GM12878 (cell line): Measurements from ENCODE around the gene OPCML. TPM values are rescaled to one million over a fixed set of nuclear protein-coding genes. Genes with fewer than 3 reads are reported as not detected.

ENCODE experiments used
- ATAC-seq: fragments of 200-7000 bp; cut with Tn5 transposase; 3 replicates; pipeline ENCODE4 v1.9.1; 2020; ENCODE audit warnings: mild to moderate bottlenecking, moderate library complexity
- BruUV-seq: library from RNA; stranded (reverse); fragments of 400-500 nt; replicated peaks from 2 replicates; lab custom pipeline; 2021; lab: Mats Ljungman, UMichigan
- CTCF ChIA-PET: fragments of 300-600 bp; sonication (Branson Sonifier 250); formaldehyde crosslinking; extraction: SDS; loops from one replicate; lab custom pipeline; 2021; ENCODE audit warnings: inconsistent platforms; lab: Yijun Ruan, JAX
- POLR2A ChIA-PET: fragments of 350-600 bp; formaldehyde crosslinking; extraction: SDS; loops from one replicate; lab custom pipeline; 2021; ENCODE audit warnings: inconsistent platforms; lab: Charles Lee
- RAD21 ChIA-PET: fragments of 300-600 bp; sonication (Branson Sonifier 250); formaldehyde crosslinking; loops from one replicate; lab custom pipeline; 2023; ENCODE audit warnings: antibody characterized with exemption; ENCODE audit not compliant: unreplicated experiment; lab: Charles Lee
- SMC1A ChIA-PET: fragments of 300-600 bp; sonication (Branson Sonifier 250); formaldehyde crosslinking; loops from one replicate; lab custom pipeline; 2023; ENCODE audit not compliant: unreplicated experiment, uncharacterized antibody; lab: Charles Lee
- DNase-seq: peaks from one replicate; pipeline ENCODE4 v3.0.0-alpha.2; 2011; ENCODE audit warnings: low read depth, low spot score
- FAIRE-seq: peaks from 3 replicates; lab custom pipeline; 2011; peaks lifted over from hg19 to GRCh38; lab: Jason Lieb, UNC
- H2AFZ ChIP-seq: 2 replicates; pipeline ENCODE4 v1.6.0; 2011; ENCODE audit warnings: low read depth, low read length, control low read depth; ENCODE audit not compliant: control insufficient read depth
- H3K27ac ChIP-seq: 2 replicates; pipeline ENCODE4 v1.5.1; 2011; ENCODE audit warnings: control low read depth; ENCODE audit not compliant: control insufficient read depth, insufficient read depth
- H3K27me3 ChIP-seq, 2 experiments: replicated peaks in 1 of 2; 2 replicates each; pipeline versions ENCODE4 v1.6.0 to v1.6.1; 2011; ENCODE audit warnings: low read length in 1 of 2; ENCODE audit not compliant: control insufficient read depth in 2 of 2, insufficient read depth in 2 of 2
- H3K36me3 ChIP-seq, 2 experiments: 2 replicates each; pipeline ENCODE4 v1.5.1; 2011; ENCODE audit warnings: low read length in 1 of 2; ENCODE audit not compliant: control insufficient read depth in 2 of 2, insufficient read depth in 2 of 2
- H3K4me1 ChIP-seq: 2 replicates; pipeline ENCODE4 v1.6.1; 2011; ENCODE audit warnings: mild to moderate bottlenecking, low read length, moderate library complexity, mixed read lengths; ENCODE audit not compliant: control insufficient read depth, insufficient read depth
- H3K4me2 ChIP-seq: 2 replicates; pipeline ENCODE4 v1.6.0; 2011; ENCODE audit warnings: control low read depth; ENCODE audit not compliant: control insufficient read depth, insufficient read depth
- H3K4me3 ChIP-seq: fragments of 200-600 bp; sonication (generic); 2 replicates; pipeline ENCODE4 v1.5.1; 2016
- H3K79me2 ChIP-seq: 2 replicates; pipeline ENCODE4 v1.6.0; 2011; ENCODE audit warnings: low read length; ENCODE audit not compliant: control insufficient read depth, insufficient read depth
- H3K9ac ChIP-seq: 2 replicates; pipeline ENCODE4 v1.8.0; 2011; ENCODE audit warnings: low read length, control low read depth, mixed read lengths; ENCODE audit not compliant: control insufficient read depth, insufficient read depth
- H3K9me3 ChIP-seq: replicated peaks from 3 replicates; pipeline ENCODE4 v1.5.1; 2011; ENCODE audit warnings: mild to moderate bottlenecking, low read length; ENCODE audit not compliant: control insufficient read depth, insufficient read depth
- H4K20me1 ChIP-seq: 2 replicates; pipeline ENCODE4 v1.6.0; 2011; ENCODE audit not compliant: control insufficient read depth, insufficient read depth
- CHD4 ChIP-seq: fragments of 200-600 bp; sonication (generic); IDR thresholded peaks from 2 replicates; pipeline ENCODE4 v1.6.1; 2016; ENCODE audit warnings: mild to moderate bottlenecking
- CUX1 ChIP-seq: IDR thresholded peaks from 2 replicates; pipeline ENCODE4 v1.6.1; 2012; ENCODE audit warnings: improper control_type of control experiment, low read depth, low read length; ENCODE audit not compliant: insufficient replicate concordance
- EZH2 ChIP-seq: IDR thresholded peaks from 2 replicates; pipeline ENCODE4 v1.6.1; 2012; ENCODE audit warnings: low read depth, mild to moderate bottlenecking, control low read depth, inconsistent platforms, low read length, borderline replicate concordance; ENCODE audit not compliant: control insufficient read depth
- KLF5 ChIP-seq: fragments of 450-650 bp; IDR thresholded peaks from 2 replicates; pipeline ENCODE4 v1.6.1; 2014; ENCODE audit warnings: mild to moderate bottlenecking; ENCODE audit not compliant: partially characterized antibody
- NFXL1 ChIP-seq: fragments of 450-650 bp; IDR thresholded peaks from 2 replicates; pipeline ENCODE4 v1.6.1; 2017; ENCODE audit warnings: antibody characterized with exemption, mild to moderate bottlenecking, borderline replicate concordance
- NKRF ChIP-seq: fragments of 450-650 bp; conservative IDR thresholded peaks from 2 replicates; pipeline ENCODE4 v1.6.1; 2017; ENCODE audit warnings: mild to moderate bottlenecking, moderate library complexity
- NR2F1 ChIP-seq: fragments of 450-650 bp; conservative IDR thresholded peaks from 2 replicates; pipeline ENCODE4 v1.6.1; 2017; ENCODE audit warnings: mild to moderate bottlenecking
- NRF1 ChIP-seq: conservative IDR thresholded peaks from 2 replicates; pipeline ENCODE4 v1.6.1; 2011; ENCODE audit warnings: mild to moderate bottlenecking, low read depth, low read length, improper control_type of control experiment
- PAX5 ChIP-seq: IDR thresholded peaks from 2 replicates; pipeline ENCODE4 v1.6.1; 2011; ENCODE audit warnings: low read depth, low read length, borderline replicate concordance
- PBX3 ChIP-seq: IDR thresholded peaks from 2 replicates; pipeline ENCODE4 v1.6.1; 2011; ENCODE audit warnings: mild to moderate bottlenecking, low read depth, low read length, moderate library complexity; ENCODE audit not compliant: insufficient replicate concordance
- POLR2AphosphoS2 ChIP-seq: IDR thresholded peaks from 2 replicates; pipeline ENCODE4 v1.6.1; 2011; ENCODE audit warnings: low read depth, mild to moderate bottlenecking, low read length, improper control_type of control experiment, moderate library complexity
- RB1 ChIP-seq: fragments of 450-650 bp; formaldehyde crosslinking; IDR thresholded peaks from 2 replicates; pipeline ENCODE4 v1.6.1; 2017; ENCODE audit warnings: mild to moderate bottlenecking, borderline replicate concordance
- RBBP5 ChIP-seq: fragments of 200-600 bp; sonication (generic); conservative IDR thresholded peaks from 2 replicates; pipeline ENCODE4 v1.6.1; 2016
- SIN3A ChIP-seq: IDR thresholded peaks from 2 replicates; pipeline ENCODE4 v1.6.1; 2012; ENCODE audit warnings: low read depth, low read length, improper control_type of control experiment
- SMAD5 ChIP-seq: IDR thresholded peaks from 2 replicates; pipeline ENCODE4 v1.6.1; 2016; ENCODE audit warnings: antibody characterized with exemption, low read depth
- STAT1 ChIP-seq: fragments of 450-650 bp; conservative IDR thresholded peaks from 2 replicates; pipeline ENCODE4 v1.6.1; 2014; ENCODE audit warnings: antibody characterized with exemption, mild to moderate bottlenecking
- WGBS: methylation state at CpG from one replicate; pipeline ENCODE4 v1.1.6; 2016; ENCODE audit warnings: low lambda C conversion rate; ENCODE audit not compliant: insufficient replicate concordance, insufficient coverage; ENCODE audit errors: missing lambda C conversion rate; 5-methylcytosine and 5-hydroxymethylcytosine counted together
- in situ Hi-C: fragments of 300-500 bp; cut with MboI; formaldehyde crosslinking; loops from 9 replicates; pipeline ENCODE4 v1.14.3; 2018; ENCODE audit warnings: mixed read lengths
- intact Hi-C: fragments of 100-400 bp; cut with micrococcal nuclease; formaldehyde crosslinking; loops from one replicate; pipeline ENCODE4 v1.14.2; 2022; ENCODE audit not compliant: unreplicated experiment
- polyA plus RNA-seq, 11 experiments: library from polyadenylated mRNA; depleted of rRNA in 4 of 11; unstranded in 6 of 11; stranded (reverse) in 5 of 11; fragments of >200 nt; fragmentation: Nextera tagmentation in 4 of 11; fragmentation: Illumina TruSeq in 1 of 11; extraction: Ambion mirVana in 4 of 11; extraction: Trizol in 1 of 11; gene quantifications; 1 replicate in 1 of 11; 2 replicates in 10 of 11; pipeline versions ENCODE4 v1.2.1 to v1.2.3, GENCODE V29; 2011 to 2016; ENCODE audit warnings: inconsistent platforms in 2 of 11, missing spikeins in 2 of 11, low read depth in 1 of 11
- total RNA-seq, 4 experiments: library from RNA; depleted of rRNA in 3 of 4; stranded (reverse); fragments of >200 nt in 3 of 4; fragmentation: Illumina TruSeq in 1 of 4; extraction: Trizol in 1 of 4; gene quantifications; 2 replicates each; pipeline versions ENCODE4 v1.2.1 to v1.2.3, GENCODE V29; 2013 to 2021
- TF ChIP-seq, protein P1 (sequence below): IDR thresholded peaks from 2 replicates; pipeline ENCODE4 v1.6.1; 2011; ENCODE audit warnings: low read depth, low read length, improper control_type of control experiment, borderline replicate concordance

OPCML gene
- total and polyA plus RNA-seq, 10 of the 15 experiments (the other 5 are each of a cell fraction or from before 2014, with no cell fraction given) = 0.84 TPM; not detected in 9

GRCh38 chr11:133477251-133477625 lies 55.1 kb downstream of the OPCML start:
- no peaks in the 10 kb centered on the region; a peak in 1 of 4 replicates for H3K27me3 ChIP-seq
- H3K9me3 ChIP-seq = no peaks in the 10 kb centered on the region
- no peaks in the 10 kb centered on the region for H3K4me1 ChIP-seq
- H4K20me1 ChIP-seq = no peaks in the 10 kb centered on the region
- no peak overlapping the region for H3K9ac ChIP-seq
- ChIA-PET SMC1A (no interaction called here), RAD21 (no interaction called here), CTCF (no interaction called here), POLR2A (no interaction called here)
- no peaks in the 10 kb centered on the region for H3K36me3 ChIP-seq
- ATAC-seq = no peak
- 48% methylated on average over 4 of the region's 4 CpGs for WGBS
- no peak overlapping the region for H3K27ac ChIP-seq
- no peak overlapping the region for H3K4me2 ChIP-seq
- intact Hi-C loops = no loop called here
- FAIRE-seq = no peak
- H2AFZ ChIP-seq = no peak overlapping the region
- no peak for DNase-seq
- BruUV-seq = no TSS peak
- H3K79me2 ChIP-seq = no peaks in the 10 kb centered on the region
- in situ Hi-C loops = no loop called here
- H3K4me3 ChIP-seq = no peak overlapping the region
- TF ChIP-seq RB1 = no peak
- no peak for TF ChIP-seq SIN3A
- TF ChIP-seq PAX5 = no peak
- TF ChIP-seq NRF1 = no peak
- TF ChIP-seq NKRF = no peak
- TF ChIP-seq, protein P1, sequence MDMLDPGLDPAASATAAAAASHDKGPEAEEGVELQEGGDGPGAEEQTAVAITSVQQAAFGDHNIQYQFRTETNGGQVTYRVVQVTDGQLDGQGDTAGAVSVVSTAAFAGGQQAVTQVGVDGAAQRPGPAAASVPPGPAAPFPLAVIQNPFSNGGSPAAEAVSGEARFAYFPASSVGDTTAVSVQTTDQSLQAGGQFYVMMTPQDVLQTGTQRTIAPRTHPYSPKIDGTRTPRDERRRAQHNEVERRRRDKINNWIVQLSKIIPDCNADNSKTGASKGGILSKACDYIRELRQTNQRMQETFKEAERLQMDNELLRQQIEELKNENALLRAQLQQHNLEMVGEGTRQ = no peak
- no peak for TF ChIP-seq CUX1
- no peak for TF ChIP-seq PBX3
- TF ChIP-seq POLR2AphosphoS2 = no peak
- no peak for TF ChIP-seq SMAD5
- TF ChIP-seq RBBP5 = no peak
- TF ChIP-seq STAT1 = no peak
- TF ChIP-seq NR2F1 = no peak
- no peak for TF ChIP-seq KLF5
- TF ChIP-seq NFXL1 = no peak
- TF ChIP-seq CHD4 = no peak
- no peak for TF ChIP-seq EZH2
